AG08396 (cell line): Measurements from ENCODE around the gene GPR42.
"Not testable (repeated sequence)": the region's sequence is repeated elsewhere in the genome, so short reads cannot be mapped to it uniquely, and the experiment has no call there.

ENCODE experiments used
- DNase-seq: peaks from one replicate; pipeline ENCODE4 v3.0.0; 2012; ENCODE audit warnings: low spot score, mixed read lengths

The GPR42 gene

DNA sequence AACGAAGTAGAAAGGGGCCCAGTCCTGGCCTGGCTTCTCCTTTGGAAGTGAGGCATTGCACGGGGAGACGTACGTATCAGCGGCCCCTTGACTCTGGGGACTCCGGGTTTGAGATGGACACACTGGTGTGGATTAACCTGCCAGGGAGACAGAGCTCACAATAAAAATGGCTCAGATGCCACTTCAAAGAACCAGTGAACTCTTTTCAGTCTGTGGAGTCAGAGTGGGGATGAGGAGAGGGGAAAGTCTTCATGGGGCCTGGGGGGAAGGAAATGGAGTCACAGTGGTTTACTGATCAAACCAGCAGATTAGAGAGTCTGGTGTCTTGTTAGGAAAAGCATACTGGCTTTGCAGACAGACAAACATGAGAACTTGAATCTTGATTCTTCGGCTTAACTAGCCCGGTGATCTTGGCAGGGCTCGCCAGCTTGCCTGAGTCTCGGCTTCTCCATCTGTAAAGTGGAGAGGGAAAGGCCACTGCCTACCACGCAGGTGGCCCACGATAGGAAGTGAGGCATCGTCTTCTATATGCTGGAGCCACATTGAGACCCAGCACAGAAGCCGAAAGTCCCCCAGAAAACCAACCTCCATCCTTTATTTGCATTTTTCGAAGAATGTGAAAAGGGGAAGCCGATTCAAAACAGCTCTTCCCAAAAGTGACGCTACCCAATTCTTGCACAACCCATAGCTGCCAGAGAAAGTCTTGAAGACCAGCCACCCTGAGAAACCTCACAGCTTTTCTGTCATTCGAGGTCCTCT, 23.5 kb upstream of the GPR42 start, which contains the start of gene FFAR1:
FFAR1 (plus strand) TSS at position 732 of the 759 bp plus-strand sequence. CDS start 3,650 bp downstream, outside the sequence.
- no peak for DNase-seq

DNA sequence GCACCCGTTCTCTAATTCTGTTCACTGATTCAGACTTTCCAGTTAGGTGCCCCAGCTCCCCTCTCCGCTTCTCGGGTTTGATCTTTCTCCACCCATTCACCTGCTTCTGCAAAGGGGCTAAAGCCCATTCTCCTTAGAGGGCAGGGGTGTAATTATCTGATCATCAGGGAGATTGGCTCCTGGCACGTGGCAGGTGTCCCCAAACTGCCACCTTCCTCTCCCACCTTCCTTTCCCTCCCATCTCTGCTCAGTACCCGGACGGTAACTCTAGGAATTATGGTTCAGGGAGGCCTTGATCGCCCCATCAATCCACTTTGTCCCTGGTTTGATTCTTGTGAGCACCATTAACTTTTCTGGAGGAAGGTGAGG, 23.0 kb upstream of the GPR42 start:
- no peak for DNase-seq

DNA sequence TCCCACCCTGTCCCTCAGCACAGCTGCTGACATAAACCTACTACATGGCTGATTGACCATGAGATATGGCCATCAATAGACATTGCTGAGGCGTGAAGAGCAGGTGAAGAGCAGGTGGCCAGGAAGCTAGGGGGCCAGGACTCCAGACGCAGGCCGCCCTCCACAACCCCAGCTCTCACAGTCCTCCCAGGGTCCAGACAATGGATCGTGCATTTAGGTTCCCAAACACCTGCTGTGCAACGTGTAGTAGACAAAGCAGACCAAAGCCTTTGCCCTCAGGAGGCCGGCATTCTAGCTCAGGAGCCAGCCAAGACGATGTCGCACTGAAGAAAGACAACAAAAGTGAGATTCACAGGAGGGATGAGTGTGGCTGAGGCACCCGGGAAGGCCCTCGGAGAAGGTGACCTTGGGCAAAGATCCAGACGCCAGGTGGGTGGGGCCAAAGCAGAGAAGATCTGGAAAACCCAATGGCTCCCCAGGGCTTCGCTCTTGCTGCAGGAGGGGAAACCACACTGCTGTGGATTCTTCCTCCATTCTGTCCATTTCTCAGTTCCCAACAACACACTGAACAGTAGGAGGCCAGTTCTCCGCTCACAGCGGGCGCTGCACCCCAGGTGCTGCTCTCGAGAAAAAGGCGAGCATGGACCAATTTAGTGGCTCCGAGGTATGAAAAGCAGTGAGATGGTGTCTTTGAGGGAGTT, 21.8 kb upstream of the GPR42 start:
- DNase-seq, result no peak

DNA sequence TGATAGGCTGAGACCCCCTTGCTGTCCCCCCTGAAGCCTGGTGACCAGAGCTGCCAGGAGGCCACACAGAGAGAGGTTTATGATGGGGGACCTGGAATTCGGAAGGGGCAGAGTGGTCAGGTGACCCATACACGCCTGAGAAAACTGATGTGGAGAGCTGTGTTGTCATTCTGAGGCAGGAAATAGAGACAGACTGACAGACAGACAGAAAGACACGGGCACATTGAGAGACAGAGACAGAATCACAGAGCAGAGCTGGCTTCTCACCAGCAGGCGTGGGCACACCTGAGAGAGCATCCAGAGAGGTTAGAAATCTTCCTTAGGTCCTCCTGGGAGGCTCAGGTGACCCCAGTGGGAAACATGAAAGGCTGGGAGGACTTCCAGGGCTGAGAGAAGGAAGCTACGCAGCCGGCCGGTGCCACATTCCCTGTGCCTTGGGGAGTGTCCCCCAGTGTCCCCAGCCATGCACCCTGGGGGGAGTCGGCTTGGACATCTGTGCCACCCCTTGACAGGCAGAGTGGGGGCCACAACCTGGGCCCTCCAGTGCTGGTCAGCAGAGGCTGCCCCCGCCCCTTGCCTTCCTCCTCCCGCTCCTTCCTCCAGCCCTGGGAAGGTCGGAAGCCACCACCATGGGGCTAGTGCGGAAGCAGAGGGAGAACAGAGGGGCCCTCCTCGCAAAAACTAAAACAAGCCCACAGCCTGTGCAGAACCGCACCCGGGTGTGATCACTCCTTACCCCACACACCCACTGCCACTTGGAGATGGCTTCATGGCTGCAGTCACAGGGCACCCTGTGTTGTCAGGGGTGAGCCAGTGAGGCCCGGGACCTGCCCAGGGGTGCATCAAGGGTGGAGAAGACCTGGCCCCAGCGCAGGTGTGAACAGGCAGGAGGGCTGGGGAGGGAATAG, 21.0 kb upstream of the GPR42 start:
- DNase-seq, result no peak

DNA sequence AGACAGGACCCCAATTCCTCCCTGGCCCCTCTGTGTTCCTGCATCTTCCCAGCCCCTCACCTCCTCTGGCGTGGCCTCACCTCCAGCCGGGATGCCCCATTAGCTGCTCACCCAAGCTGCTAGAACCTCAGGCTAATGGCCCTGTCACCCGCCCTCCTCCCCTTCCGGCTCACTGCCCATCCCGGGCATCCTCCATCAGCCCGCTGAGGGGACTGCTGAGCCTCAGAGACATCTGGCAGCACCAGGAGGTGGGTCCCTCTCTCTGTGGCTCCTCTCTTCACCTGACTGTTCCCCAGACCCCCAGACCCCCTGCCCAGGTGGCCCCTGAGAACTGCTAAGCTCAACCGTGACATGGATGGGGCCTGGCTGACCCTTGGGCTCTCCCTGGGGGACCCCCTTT, 20.3 kb upstream of the GPR42 start:
- no peak for DNase-seq

DNA sequence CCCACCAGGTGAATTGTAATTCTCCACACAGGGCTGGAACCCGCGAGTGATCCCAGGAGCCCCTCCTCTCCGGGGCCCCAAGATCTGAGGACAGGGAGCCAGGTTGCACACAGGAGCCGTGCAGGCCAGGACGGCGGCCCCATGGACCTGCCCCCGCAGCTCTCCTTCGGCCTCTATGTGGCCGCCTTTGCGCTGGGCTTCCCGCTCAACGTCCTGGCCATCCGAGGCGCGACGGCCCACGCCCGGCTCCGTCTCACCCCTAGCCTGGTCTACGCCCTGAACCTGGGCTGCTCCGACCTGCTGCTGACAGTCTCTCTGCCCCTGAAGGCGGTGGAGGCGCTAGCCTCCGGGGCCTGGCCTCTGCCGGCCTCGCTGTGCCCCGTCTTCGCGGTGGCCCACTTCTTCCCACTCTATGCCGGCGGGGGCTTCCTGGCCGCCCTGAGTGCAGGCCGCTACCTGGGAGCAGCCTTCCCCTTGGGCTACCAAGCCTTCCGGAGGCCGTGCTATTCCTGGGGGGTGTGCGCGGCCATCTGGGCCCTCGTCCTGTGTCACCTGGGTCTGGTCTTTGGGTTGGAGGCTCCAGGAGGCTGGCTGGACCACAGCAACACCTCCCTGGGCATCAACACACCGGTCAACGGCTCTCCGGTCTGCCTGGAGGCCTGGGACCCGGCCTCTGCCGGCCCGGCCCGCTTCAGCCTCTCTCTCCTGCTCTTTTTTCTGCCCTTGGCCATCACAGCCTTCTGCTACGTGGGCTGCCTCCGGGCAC, 19.3 kb upstream of the GPR42 start:
- no peak for DNase-seq

DNA sequence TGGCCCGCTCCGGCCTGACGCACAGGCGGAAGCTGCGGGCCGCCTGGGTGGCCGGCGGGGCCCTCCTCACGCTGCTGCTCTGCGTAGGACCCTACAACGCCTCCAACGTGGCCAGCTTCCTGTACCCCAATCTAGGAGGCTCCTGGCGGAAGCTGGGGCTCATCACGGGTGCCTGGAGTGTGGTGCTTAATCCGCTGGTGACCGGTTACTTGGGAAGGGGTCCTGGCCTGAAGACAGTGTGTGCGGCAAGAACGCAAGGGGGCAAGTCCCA, 18.8 kb upstream of the GPR42 start:
- DNase-seq, result no peak

DNA sequence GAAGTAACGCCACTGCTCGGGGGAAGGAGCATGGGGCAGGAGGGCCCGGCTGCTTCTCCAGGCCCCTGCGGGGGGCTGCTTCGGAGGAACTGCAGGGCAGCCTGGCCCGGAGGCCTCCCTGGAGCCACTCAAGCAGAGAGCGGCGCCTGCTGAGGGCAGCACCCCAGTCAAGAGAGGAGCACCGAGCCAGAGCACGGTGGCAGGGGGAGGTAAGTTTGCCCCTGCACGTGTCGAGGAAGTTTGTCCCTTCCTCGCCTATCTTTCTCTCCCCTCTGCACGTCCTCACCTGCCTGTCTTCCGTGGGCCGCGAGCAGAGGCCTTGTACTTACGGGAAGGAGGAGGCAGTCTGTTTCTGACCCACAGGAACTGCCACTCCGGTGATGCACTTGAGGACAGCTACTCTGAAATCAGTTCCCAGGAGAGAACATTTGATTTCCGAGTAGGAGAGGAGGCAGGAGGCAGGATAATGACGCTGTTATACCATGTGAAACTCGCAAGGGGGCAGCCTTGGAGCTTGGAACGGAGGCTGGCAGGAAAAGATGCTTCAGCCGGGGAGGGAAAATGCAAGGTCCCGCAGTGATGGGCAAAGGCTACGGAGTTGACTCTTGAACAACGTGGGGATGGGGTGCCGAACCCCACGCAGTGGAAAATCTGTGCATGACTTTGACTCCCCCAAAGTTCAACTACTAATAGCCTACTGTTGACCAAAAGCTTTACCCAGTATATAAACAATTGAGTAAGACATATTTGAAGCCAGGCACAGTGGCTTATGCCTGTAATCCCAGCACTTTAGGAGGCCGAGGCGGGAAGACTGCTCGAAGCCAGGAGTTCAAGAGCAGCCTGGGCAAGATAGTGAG, 18.2 kb upstream of the GPR42 start:
- peak; percentile 90 for DNase-seq

DNA sequence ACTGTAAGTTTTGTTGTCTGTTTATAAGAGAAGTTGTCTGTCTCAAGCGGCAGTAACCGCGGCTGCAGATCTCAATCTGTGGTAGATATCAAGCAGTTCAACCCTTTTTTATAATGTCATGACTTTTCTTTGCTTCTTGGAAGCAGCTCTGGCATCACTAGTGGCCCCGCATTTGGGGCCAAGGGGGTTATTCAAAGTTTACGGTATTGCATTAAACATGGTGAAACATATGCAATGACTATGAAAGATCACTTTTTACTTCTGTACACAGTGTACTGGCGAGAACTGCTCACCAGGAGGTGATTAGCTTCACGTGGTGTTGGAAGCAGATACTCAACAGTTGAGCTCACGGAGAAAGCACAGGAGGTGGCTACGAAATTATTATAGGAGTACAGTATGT, 17.2 kb upstream of the GPR42 start:
- DNase-seq, result no peak

DNA sequence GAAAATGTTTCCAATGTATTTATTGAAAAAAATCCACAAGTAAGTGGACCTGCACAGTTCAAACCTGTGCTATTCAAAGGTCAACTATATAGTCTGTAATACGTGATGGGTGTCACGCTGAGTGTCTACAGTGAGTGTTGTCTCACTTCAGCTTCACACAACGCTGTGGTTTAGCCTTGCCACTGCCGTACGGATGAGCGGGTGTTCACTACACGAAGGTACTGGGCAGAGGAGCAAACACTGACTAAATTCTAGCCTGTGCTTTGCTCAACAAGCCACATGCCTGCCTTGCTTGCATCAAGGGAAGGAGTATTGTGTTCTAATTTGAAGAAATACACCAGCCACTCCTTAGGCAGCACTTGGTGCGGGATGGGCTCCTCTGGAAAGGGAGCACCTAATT, 16.0 kb upstream of the GPR42 start:
- no peak for DNase-seq

DNA sequence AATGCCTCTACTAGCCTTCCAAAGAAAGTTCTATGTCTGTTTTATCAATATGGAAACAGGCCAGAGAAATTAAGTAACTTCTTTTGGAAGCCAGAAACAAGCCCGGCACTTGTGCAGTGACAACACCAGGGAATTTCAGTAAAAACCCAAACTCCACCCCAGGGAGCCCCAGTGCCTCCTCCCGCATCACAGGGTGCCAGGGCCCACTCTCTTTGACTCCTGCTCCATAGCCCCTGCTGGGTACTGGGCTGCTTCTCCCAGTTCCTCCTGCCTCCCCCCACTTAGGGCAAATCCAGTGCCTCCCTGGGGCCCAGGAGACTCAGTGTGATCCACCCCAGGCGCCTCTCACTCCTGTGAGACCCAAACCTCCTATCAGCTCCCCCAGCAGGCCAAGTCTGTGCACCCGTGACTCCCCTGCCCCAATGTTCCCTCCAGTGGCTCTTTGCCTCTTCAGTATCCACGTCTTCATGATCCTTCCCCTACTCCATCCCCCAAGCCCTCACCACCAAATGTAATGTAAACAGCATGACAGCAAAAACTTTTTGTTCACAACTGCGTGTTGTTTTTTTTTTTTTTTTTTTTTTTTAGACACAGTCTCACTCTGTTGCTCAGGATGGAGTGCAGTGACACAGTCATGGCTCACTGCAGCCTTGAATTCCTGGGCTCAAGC, 14.9 kb upstream of the GPR42 start:
- no peak for DNase-seq

DNA sequence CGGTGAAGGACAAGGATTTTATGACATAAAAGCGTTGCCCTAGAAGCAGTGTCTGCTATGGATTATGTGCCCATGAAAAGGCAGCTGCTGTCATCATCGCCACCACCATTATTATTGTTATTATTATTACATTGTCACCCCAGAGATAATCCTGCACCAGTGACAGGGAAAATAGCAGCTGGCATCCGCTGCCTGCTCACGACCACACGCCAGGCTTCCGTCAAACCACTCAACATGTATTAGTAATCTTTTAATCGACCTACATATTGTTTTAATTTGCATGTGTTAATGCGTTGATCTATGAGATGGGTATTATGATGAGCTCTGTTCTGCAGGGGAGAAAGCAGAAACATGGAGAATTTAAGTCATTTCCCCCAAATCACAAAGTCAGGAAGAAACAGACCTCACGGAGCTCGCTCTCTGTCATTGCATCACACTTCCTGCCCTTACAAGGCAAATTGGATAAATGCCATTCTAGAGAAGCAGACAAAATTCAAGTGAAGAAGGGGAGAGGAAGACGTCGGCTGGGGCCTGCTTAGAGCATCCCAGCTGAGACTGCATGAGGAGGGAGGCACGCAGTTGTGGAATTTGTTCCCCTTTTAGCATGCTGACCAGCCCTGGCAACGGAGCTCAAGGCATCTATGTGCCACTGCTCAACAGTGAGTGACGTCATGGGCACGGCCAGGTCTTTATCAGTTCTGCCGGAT, 12.8 kb upstream of the GPR42 start, which contains the start of gene FFAR3:
FFAR3 (plus strand) TSS at position 594 of the 707 bp plus-strand sequence. CDS start 431 bp downstream, outside the sequence.
- no peak for DNase-seq

DNA sequence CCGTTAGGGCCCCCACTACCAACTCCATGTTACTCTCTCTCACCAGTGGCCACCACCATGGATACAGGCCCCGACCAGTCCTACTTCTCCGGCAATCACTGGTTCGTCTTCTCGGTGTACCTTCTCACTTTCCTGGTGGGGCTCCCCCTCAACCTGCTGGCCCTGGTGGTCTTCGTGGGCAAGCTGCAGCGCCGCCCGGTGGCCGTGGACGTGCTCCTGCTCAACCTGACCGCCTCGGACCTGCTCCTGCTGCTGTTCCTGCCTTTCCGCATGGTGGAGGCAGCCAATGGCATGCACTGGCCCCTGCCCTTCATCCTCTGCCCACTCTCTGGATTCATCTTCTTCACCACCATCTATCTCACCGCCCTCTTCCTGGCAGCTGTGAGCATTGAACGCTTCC, 12.0 kb upstream of the GPR42 start:
- DNase-seq, result not testable (repeated sequence)

DNA sequence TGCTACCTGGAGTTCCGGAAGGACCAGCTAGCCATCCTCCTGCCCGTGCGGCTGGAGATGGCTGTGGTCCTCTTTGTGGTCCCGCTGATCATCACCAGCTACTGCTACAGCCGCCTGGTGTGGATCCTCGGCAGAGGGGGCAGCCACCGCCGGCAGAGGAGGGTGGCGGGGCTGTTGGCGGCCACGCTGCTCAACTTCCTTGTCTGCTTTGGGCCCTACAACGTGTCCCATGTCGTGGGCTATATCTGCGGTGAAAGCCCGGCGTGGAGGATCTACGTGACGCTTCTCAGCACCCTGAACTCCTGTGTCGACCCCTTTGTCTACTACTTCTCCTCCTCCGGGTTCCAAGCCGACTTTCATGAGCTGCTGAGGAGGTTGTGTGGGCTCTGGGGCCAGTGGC, 11.5 kb upstream of the GPR42 start:
- not testable (repeated sequence) for DNase-seq

DNA sequence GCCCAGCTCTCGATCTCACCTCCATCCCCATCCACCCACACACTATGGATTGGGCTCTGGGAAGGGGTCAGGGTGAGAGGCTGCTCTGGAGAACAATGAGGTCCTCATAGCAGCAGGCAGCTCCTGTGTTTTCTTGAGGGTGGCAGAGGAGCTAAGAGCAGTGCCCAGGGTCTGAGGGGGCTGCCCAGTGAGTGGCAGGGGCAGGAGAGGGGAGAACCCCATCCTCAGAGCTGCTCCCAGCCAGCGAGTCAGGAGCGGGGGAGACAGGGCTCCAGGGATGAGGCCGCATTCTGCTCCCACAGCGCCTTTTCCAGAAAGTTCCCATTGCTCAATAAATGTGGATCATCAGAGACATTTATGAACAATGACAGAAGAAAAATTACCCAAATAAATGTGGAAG, 10.8 kb upstream of the GPR42 start:
- not testable (repeated sequence) for DNase-seq

DNA sequence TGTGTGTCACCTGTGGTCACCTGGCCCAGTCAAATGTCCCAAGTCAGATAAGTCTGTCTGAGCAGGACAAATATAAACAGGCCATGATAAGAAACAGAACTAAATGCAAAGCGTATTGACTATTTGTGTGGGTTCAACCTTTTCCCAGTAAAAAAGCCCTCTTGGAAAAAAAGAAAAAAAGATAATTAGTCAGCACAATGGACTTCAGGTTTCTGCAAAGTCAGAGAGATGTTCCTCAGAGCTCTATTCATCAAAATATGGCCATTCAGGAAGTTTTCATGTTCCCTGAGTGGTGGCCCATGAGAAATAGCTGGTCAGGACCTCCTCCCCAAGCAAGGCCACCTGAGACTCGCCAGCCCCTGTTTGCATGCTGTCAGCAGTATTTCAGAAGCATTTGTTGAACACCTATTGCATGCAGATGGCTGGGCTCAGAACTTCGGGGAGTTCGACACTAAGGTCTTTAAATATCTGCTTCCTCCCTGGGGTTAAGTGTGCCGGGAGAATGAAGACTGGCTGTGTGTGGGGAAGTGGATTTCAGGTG, 9.9 kb upstream of the GPR42 start:
- no peak for DNase-seq

DNA sequence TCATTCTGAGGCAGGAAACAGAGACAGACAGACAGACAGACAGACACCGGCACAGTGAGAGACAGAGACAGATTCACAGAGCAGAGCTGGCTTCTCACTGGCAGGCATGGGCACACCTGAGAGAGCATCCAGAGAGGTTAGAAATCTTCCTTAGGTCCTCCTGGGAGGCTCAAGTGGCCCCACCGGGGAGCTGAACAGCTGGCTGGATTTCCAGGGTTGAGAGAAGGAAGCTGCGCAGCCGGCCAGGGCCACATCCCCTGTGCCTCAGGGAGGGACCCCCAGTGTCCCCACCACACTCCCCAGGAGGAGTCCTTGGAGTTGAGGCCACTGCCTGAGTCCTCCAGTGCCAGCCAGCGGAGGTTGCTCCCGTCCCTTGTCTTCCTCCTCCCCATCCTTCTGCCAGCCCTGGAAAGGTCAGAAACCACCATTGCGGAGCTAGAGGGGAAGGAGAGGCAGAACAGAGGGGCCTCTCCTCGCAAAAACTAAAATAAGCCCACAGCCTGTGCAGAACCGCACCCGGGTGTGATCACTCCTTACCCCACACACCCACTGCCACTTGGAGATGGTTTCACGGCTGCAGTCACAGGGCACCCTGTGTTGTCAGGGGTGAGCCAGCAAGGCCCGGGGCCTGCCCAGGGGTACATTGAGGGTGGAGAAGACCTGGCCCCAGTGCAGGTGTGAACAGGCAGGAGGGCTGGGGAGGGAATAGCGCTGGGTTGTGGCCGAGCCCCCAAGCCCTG, 8.4 kb upstream of the GPR42 start:
- no peak for DNase-seq

DNA sequence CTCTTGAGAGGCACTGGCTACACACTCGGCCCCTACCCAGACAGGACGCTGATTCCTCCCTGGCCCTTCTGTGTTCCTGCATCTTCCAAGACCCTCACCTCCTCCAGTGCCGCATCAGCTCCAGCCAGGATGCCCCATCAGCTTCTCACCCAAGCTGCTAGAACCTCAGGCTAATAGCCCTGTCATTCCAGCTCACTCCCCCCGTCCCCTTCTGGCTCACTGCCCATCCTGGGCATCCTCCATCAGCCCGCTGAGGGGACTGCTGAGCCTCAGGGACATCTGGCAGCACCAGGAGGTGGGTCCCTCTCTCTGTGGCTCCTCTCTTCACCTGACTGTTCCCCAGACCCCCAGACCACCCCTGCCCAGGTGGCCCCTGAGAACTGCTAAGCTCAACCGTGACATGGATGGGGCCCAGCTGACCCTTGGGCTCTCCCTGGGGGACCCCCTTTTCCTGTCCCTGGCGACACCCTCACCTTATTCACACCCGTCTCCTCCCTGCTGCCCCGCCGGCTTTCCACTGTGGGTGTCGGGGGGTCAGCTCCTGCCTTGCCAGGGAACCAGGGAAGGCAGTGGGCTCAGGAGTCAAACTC, 7.8 kb upstream of the GPR42 start:
- DNase-seq, result no peak
